Occipital lobe (tissue), 2 donors: Measurements from ENCODE around the gene RADIL. TPM values are rescaled to one million over a fixed set of nuclear protein-coding genes. Genes with fewer than 3 reads are reported as not detected.

ENCODE experiments used
- DNase-seq: peaks from one replicate; lab custom pipeline; 2025; lab: John Stamatoyannopoulos, UW
- total RNA-seq: library from RNA; depleted of rRNA; stranded (reverse); fragments of >200 nt; gene quantifications from one replicate; pipeline ENCODE4 v1.2.3, GENCODE V29; 2014

RADIL gene
- total RNA-seq, 1 donor from 2014 or later, result 2.3 TPM

- no peak for DNase-seq
Measured at GRCh38 chr7:4883033-4883371, 514 bp downstream of the RADIL start.

GRCh38 chr7:4882169-4883032, 1.1 kb downstream of the RADIL start:
- DNase-seq, result peak; percentile 18

GRCh38 chr7:4880218-4880617, 3.3 kb downstream of the RADIL start:
- DNase-seq, result no peak

- no peak for DNase-seq
Measured at GRCh38 chr7:4879396-4880081, 4.0 kb downstream of the RADIL start.

GRCh38 chr7:4878336-4879335, 4.9 kb downstream of the RADIL start:
- DNase-seq, result no peak

GRCh38 chr7:4876586-4876985, 6.9 kb downstream of the RADIL start:
- no peak for DNase-seq

- DNase-seq, result no peak
Measured at GRCh38 chr7:4875391-4875790, 8.1 kb downstream of the RADIL start.

GRCh38 chr7:4873071-4873944, 10.2 kb downstream of the RADIL start:
- no peak for DNase-seq

GRCh38 chr7:4871930-4872675, 11.4 kb downstream of the RADIL start:
- DNase-seq, result no peak

- no peak for DNase-seq
Measured at GRCh38 chr7:4871056-4871680, 12.3 kb downstream of the RADIL start.

GRCh38 chr7:4868493-4868892, 15.0 kb downstream of the RADIL start:
- DNase-seq, result no peak

- DNase-seq, result no peak
Measured at GRCh38 chr7:4866528-4867496, 16.7 kb downstream of the RADIL start.

- DNase-seq, result no peak
Measured at GRCh38 chr7:4862156-4862555, 21.4 kb downstream of the RADIL start.

- no peak for DNase-seq
Measured at GRCh38 chr7:4861673-4862072, 21.8 kb downstream of the RADIL start, which contains the start of gene PAPOLB. PAPOLB (minus strand) TSS chr7:4862030; CDS start chr7:4861810, 220 bp downstream.

GRCh38 chr7:4861227-4861626, 22.3 kb downstream of the RADIL start:
- DNase-seq, result no peak

GRCh38 chr7:4857189-4857588, 26.3 kb downstream of the RADIL start:
- DNase-seq, result no peak

- DNase-seq, result no peak
Measured at GRCh38 chr7:4856336-4857057, 27.0 kb downstream of the RADIL start.

GRCh38 chr7:4854916-4855315, 28.6 kb downstream of the RADIL start:
- DNase-seq, result no peak
